ENCODE data around the gene C9orf43. TPM values are rescaled to one million over a fixed set of nuclear protein-coding genes. Genes with fewer than 3 reads are reported as not detected.
A peak's percentile ranks its signal among the peaks of the same experiment; 100 is the strongest.
"Not testable (repeated sequence)": the region's sequence is repeated elsewhere in the genome, so short reads cannot be mapped to it uniquely, and the experiment has no call there.

Gene C9orf43
- total RNA-seq, 2 donors from 2014 or later: 0.11 to 0.21 TPM

DNA sequence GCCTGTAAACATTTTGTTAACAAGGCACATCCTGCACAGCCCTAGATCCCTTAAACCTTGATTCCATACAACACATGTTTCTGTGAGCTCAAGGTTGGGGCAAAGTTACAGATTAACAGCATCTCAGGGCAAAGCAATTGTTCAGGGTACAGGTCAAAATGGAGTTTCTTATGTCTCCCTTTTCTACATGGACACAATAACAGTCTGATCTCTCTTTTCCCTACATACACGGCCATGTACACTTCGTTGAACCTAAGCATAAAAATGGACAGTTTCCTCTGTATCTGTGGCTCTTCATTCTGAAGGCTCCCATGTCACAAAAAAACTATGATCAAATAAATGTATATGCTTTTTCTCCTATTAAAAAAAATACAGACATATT, 30.7 kb upstream of the C9orf43 start:
- ATAC-seq; intact Hi-C loops (cut with DNase I, micrococcal nuclease); DNase-seq: not testable (repeated sequence)

DNA sequence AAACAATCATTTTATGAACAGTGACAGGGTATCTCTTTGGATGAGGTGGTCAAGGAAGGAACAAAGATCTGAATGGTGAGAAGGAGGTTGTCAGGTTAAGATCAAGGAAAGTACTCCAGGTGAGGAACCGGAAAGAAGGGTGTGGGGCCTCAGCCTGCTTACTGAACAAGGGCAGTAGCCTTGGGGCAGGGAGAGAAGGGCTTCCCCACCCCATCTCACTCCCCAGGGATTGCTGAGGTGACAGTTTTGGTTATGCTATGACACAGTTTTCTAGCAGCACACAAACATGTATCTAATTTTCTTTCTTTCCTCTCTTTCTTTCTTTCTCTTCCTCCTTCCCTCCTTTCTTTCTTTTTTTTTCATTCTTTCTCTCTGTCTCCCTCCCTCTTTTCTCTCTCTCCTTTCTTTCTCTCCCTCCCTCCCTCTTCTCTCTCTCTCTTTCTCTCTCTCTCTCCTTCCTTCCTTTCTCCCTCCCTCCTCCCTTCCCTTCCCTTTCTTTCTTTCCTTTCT, 29.6 kb upstream of the C9orf43 start:
- peak in 1 of 2 donors; percentile 49 for DNase-seq
- intact Hi-C loops (cut with DNase I, micrococcal nuclease): no loop called here
- ATAC-seq: peak; percentile 32

DNA sequence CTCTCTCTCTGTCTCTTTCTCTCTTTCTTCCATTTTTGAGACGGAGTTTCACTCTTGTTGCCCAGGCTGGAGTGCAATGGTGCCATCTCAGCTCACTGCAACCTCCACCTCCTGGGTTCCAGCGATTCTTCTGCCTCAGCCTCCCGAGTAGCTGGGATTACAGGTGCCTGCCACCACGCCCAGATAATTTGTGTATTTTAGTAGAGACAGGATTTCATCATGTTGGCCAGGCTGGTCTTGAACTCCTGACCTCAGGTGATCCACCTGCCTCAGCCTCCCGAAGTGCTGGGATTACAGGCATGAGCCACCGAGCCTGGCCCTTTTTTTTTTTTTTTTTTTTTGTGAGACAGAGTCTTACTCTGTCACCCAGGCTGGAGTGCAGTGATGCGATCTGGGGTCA, 29.1 kb upstream of the C9orf43 start:
- intact Hi-C loops (cut with DNase I, micrococcal nuclease); DNase-seq: not testable (repeated sequence)
- ATAC-seq: peak; percentile 1

DNA sequence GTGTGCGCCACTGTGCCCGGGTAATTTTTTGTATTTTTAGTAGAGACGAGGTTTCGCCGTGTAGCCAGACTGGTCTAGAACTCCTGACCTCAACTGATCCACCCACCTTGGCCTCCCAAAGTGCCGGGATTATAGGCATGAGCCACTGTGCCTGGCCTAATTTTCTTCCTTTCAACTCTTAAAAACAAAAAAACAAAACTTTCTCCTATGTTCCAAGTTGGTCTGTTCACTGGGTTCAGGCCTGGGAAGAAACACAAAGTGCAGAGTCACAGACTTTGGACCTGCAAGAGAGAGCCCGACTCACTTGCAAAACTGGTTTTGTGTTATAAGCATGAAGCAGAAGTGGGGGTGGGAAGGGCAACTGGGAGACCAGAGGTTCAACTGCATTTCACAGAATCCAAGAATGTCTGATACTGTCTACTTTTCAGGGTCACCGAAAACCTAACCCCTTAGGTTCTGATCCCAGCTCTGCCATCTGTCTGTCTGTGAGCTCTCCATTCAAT, 28.6 kb upstream of the C9orf43 start:
- peak; percentile 66 to 84 for DNase-seq
- intact Hi-C loops (cut with DNase I, micrococcal nuclease): no loop called here
- peak; percentile 81 for ATAC-seq

DNA sequence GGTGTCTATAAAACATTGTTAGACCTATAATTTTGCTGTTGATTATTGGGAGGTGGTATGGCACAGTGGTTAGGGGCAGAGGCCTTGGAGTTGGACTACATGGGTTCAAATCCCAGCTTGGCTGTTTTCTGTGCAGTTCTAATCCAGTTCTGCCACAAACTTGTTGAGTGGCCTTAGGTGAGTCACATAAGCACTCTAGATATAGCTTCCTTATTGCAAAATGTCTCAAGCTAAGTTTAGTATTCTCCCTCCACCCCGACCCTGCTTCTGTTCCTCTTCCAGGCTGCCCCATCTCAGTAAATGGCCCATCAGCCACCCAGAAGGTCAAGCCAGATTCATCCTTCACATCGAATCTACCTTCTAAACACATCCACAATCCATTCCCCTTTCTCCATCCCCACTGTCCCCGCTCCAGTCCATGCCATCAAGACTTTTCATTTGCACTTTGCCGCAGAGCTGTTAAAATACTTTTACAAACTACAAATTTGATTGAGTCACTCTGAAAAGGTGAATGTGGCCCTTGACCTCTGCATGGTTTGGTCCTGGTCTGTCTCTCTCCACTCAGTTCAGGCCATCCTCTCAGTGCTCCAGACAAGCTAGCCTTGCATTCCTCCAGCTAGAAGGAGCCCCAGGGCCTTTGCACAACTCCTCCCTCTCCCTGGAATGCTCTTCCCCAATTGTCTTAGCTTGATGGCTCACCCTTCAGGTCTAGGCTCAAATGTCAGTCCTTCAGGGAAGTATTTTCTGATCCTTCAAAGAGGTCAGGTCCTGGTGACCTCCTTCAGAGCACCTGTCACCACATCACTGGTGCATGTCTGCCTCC, 23.8 kb upstream of the C9orf43 start:
- peak; percentile 18 for ATAC-seq
- intact Hi-C loops (cut with DNase I, micrococcal nuclease): no loop called here
- peak; percentile 20 to 28 for DNase-seq

DNA sequence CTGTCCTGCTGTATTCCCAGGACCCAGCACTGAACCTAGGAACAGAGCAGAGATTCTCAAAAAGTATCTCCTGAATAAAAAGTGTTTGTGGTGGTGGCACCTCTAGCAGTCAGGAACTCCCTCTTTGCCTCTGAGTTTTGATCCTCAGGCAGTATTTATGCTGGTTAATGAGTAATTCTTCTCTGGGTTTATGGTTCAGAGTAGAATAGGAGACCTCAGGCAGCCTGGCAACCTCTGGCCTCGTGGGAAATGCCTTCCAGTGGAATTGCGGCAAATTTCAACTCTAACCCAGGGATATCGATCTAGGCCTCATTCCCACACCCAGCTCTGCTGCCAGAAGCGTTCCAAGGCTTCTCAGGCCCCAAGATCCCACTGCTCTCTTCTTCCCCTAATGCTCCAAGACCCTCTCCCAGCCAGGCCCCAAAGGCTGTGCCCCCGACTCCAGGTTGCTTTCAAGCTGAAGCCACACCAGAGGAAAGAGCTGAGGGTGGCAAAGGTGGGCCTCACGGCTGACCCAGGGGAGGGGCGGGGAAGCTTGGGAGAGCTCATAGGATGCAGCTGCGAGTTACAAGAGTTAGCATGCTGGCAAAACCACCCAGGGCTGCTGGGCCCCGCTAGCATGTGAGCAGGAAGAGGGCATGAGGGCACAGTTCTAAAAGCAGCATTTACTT, 22.9 kb upstream of the C9orf43 start:
- peak; percentile 66 to 74 for DNase-seq
- intact Hi-C loops (cut with DNase I, micrococcal nuclease): no loop called here
- ATAC-seq: peak; percentile 75

DNA sequence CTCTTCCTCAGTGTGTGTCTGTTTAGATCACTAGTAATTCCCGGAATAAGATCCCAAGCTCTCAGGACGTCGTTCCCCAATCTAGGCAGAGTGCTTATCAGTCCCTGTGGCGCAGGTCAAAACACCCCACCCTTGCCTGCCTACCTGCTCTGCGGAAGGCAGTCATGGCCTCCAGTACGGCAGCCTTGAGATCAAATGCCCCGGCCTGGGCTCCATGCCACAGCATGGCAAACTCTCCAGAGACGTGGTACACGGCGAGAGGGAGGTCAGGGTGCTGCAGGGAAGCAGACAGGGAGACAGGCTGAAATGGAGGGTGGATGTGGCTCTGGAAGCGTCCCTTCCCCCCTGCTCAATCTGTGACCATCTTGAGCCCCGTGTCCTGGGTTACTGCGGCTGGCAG, 21.7 kb upstream of the C9orf43 start:
- ATAC-seq (peak; percentile 65), DNase-seq (peak in 1 of 2 donors; percentile 63)
- intact Hi-C loops (cut with DNase I, micrococcal nuclease): no loop called here

DNA sequence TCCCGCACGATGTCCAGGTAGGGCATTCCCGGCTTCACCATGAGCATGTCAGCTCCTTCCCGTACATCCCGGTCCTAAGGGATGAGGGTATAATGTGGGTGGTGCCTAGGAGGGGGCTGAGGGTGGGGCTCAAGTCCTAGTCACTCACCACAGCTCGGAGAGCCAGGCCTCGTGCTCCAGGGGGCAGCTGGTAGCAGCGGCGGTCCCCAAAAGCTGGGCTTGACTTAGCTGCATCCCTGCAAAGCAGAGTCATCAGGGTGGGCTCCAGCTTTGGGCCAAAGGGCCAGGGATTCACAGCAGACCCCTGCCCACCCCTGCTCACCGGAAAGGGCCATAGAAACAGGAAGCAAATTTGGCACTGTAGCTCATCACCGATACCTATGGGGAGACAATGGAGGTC, 21.1 kb upstream of the C9orf43 start:
- DNase-seq (no peak), ATAC-seq (no peak)
- intact Hi-C loops (cut with DNase I, micrococcal nuclease): no loop called here

DNA sequence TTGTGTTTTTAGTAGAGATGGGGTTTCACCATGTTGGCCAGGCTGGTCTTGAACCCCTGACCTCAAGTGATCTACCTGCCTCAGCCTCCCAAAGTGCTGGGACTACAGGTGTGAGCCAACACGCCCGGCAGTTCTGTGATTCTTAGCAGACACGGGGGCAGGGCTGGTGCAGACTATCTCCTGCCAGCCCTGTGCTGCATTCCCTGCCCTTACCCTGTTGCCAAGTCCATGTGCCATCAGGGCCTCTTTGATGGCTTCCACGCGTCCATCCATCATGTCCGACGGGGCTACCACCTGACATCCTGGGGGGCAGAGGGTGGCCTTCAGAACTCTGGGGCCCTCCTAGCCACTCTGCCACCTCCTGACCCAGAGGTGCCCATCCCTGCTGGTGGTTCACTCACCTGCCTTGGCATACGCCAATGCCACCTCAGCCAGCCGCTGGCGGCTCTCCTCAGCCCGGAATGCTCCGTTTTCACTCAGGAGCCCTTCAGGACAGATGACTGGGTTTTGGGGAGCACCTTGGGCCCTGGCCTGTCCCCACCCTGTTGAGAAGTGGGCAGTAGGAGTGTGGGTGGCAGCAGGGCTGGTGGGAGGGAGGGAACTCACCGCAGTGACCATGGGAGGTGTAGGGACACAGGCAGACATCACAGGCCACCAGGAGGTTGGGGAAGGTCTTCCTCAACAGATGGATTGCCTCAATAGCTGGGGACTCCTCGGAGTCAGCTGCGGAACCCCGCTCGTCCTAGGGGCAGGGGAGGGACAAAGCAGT, 20.2 kb upstream of the C9orf43 start:
- no peak for DNase-seq
- intact Hi-C loops (cut with DNase I, micrococcal nuclease): no loop called here
- no peak for ATAC-seq

DNA sequence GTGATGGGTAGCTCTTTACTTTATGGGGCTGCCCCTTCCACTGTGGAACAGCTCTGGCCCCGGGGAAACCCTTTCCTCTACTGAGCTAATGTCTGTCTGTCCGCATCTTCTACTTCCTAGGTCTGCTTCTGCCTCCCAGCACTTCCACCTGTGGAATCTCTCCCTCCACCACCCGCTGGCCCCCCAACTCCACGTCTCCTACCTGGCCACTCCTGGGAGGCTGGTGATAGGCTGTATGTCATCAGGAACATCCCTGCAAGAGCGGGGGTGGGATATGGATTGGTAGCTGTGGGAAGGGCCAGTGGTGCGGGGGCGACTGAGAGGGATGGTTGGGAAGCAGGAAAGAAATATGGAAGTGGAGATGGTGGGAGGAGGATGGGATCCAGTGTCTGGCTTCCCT, 18.6 kb upstream of the C9orf43 start:
- ATAC-seq: no peak
- intact Hi-C loops (cut with DNase I, micrococcal nuclease): no loop called here
- DNase-seq: no peak

DNA sequence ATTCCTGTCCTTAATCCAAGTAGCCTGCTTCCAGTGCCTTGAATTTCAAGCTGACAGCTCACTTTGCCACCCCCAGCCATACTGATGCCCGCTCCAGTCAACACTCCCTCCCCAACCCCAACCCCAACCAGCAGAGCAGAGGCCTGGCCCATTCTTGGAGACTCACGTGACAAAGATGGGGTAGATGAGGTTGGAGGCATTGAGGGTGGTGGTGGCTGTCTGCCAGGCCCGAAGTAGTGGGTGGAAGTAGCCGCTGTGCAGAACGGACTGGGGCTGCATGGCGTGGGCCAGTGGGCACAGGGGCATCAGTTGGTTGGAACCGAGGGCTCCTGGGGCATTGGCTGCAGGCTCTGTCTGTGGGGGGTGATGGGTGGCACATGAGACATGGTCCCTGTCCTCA, 17.3 kb upstream of the C9orf43 start:
- intact Hi-C loops (cut with DNase I, micrococcal nuclease): no loop called here
- DNase-seq: peak in 1 of 2 donors; percentile 14
- ATAC-seq: no peak

DNA sequence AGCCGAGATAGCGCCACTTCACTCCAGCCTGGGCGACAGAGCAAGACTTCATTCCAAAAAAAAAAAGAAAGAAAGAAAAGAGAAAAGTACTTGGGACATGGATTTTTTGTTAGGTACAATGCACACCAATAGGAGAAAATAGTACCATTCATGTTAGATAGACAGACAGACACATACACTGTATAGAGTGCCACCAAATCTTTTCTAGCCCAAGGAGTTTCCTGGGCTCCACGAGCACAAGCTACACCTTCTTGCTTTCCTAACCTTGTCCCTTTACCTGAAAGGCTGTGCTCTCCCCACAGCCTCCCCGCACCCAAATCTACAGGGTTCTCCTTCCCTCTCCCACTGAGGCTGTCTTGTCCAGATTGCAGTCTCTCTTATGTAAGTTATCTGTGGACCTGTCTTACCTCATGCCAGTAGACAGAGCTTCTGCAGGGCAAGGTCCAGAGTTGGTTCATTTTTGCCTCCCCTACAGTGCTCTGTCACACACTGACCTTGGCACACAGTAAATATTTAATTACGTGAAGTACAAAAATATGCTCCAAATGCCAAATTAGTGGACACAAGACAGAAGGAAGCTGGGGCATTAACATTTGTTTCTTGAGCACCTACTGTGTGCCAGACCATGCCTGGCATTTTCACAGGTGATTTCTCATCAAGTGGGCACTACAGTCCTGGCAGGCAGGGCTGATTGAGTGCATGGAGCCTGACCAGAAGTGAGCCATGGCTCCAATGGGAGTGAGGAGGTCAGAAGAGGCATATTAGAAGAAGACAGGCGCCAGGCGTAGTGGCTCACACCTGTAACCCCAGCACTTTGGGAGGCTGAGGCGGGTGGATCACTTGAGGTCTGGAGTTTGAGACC, 15.3 kb upstream of the C9orf43 start:
- peak in 1 of 2 donors; percentile 24 for DNase-seq
- peak; percentile 73 for ATAC-seq
- intact Hi-C loops (cut with DNase I, micrococcal nuclease): no loop called here

DNA sequence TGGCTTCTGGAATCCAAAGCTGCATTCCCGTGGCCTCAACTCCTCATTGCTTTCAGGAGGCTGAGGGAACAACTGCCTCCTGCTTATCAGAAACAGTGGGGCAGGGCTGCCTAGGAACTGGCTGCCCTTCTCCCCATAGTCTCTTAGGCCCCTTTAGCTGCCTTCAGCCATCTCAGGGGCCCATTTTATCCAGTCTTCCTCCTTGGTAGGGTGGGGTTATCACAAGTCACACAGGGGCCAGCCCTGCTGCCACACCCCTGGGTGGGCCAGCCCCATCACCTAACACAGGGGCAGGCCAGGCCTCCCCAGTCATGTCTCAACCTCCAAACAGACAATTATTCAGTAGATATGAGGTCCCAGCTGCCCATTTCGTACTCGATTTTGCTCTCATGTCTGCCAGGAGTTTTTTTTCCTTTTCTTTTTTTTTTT, 13.3 kb upstream of the C9orf43 start:
- no peak for DNase-seq
- intact Hi-C loops (cut with DNase I, micrococcal nuclease): no loop called here

DNA sequence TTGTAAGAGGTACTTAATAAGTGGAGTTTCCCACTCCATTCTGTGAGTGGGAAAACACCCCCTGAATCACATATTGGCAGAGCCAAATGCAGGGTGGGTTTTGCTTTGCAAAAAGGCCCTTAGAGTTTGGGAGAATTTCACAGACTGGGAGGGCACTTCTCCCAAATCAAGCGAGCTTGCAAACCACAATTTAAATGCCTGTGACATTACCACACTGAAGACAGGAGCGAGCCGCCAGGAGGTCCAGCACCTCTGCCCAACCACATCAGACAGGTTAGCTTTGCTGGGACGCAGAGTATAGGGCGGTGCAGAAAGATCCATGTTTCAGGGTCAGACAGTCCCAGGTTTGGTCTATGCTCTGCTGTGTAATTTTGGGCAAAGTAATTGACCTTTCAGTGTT, 11.8 kb upstream of the C9orf43 start:
- intact Hi-C loops (cut with DNase I, micrococcal nuclease): no loop called here
- ATAC-seq (no peak), DNase-seq (no peak)

More for the DNA sequence above, 13.3 kb upstream of the C9orf43 start:
- ATAC-seq: peak; percentile 17

DNA sequence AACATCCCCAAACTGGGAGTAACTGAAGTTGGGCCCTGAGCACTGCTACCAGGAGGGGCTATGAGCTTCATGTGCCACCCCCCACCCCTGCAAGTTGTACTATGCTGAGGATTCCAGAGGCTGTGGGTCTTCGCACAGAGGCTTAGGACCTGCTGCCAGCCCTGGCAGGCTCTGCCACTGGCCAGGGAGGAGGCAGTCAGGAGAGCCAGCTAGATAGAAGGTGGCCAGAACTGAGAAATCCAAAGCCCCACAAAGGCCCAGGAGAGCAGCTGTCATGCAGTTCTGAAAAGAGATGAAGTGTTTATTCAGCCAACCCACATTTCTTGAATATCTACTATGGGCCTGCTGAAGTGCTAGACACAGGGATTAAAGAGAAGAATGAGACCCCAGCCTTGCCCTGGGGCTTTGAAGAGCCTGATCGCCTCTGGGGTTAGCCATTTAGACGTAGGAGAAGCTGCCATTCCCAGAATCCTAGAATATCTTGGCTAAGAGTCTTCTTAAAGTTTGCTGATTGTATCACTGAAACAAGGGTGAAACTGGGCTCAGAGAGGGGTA, 10.8 kb upstream of the C9orf43 start:
- intact Hi-C loops (cut with DNase I, micrococcal nuclease): no loop called here
- ATAC-seq (no peak), DNase-seq (no peak)

DNA sequence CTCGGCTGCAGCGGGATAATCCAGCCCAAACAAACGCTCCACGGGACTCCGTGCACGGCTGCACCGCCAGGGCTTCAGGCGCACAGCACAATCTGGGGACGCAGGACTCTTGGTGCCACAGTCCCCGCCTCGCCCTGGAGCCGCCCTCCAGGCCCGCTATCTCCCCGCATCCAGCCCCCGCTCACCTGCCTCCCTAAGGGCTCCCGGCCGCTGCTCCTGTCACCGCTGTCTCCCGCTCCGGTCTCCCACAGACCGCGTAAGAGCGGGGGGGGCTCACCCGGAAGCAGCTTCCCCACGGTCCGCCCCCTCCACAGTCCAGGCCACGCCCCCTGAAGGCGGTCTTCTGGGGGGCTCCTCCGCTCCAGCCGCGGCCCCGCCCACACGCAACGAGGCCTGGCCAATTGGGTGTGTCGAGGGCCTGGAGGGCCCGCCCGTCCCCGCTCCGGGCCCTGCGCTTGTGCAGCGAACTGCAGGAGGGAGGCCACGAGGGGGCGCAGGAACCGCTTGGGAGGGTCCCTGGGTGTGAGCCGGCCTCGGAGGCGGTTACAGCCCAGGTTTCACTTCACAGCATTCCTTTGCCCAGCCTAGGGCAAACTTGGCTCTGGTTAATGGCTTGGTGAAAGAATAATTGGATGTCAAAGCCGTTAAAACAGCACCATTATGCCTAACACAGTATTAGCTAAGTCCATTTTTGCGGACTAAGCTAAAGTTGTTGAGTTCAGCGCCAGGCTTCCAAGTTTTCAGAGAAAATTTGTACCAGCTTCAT, 9.3 kb upstream of the C9orf43 start, which contains the start of gene ALAD:
TSS of gene ALAD (minus strand) at position 258 of the 766 bp plus-strand sequence. CDS start 7,725 bp downstream, outside the sequence.
- intact Hi-C loops (cut with DNase I, micrococcal nuclease): no loop called here
- ATAC-seq: peak; percentile 96
- DNase-seq: peak; percentile 99 to 100

DNA sequence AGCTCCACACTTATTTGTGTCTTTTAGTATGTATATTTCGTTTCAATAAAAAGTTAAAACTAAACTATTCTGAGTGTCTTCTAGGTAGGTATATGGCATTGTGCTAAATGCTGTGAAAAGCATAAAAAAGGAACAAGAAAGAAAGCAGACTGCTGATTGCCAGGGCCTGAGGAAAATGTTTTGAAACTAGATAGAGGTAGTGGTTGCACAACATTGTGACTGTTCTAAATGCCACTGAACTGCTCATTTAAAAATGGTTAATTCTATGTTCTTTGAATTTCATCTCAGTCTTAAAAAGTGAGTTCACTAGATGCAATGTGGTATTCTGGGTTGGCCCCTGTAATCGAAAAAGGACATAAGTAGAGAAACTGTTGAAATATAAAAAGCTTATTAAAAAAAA, 6.9 kb upstream of the C9orf43 start:
- no peak for ATAC-seq
- no peak for DNase-seq
- intact Hi-C loops (cut with DNase I, micrococcal nuclease): no loop called here

All from left colon (tissue), 2 donors.